Heart left ventricle (tissue), 16 donors: ENCODE data around the gene ACOT13. TPM values are rescaled to one million over a fixed set of nuclear protein-coding genes. Genes with fewer than 3 reads are reported as not detected.
A peak's percentile ranks its signal among the peaks of the same experiment; 100 is the strongest.

Source experiments
- ATAC-seq, 4 donors: fragments of 200-7000 bp; cut with Tn5 transposase; one replicate each; pipeline ENCODE4 v1.9.1; 2020 to 2022; ENCODE audit warnings: moderate library complexity in 4 of 4, mild to moderate bottlenecking in 3 of 4, moderate number of reproducible peaks in 1 of 4
- DNase-seq, 5 donors: peaks; one replicate each; pipeline ENCODE4 v3.0.0-alpha.2; 2020
- H3K27ac ChIP-seq, 12 donors: fragments of 200-600 bp; sonication (generic) in 4 of 12; one replicate each; pipeline versions ENCODE4 v1.5.0 to v1.8.0; 2016 to 2022; ENCODE audit warnings: mild to moderate bottlenecking in 2 of 12
- H3K27me3 ChIP-seq, 9 donors: fragments of 200-600 bp; sonication (generic) in 2 of 9; one replicate each; pipeline versions ENCODE4 v1.5.1 to v1.8.0; 2016 to 2022; ENCODE audit warnings: mild to moderate bottlenecking in 3 of 9
- H3K36me3 ChIP-seq, 9 donors: fragments of 200-600 bp; sonication (generic) in 2 of 9; one replicate each; pipeline versions ENCODE4 v1.5.0 to v1.8.0; 2018 to 2022; ENCODE audit warnings: mild to moderate bottlenecking in 2 of 9
- H3K4me1 ChIP-seq, 12 donors: fragments of 200-600 bp; sonication (generic) in 4 of 12; one replicate each; pipeline versions ENCODE4 v1.5.0 to v1.8.0; 2016 to 2022; ENCODE audit warnings: mild to moderate bottlenecking in 3 of 12
- H3K4me3 ChIP-seq, 12 donors: fragments of 200-600 bp; sonication (generic) in 4 of 12; one replicate each; pipeline versions ENCODE4 v1.5.0 to v1.8.0; 2017 to 2022; ENCODE audit warnings: mild to moderate bottlenecking in 9 of 12, moderate library complexity in 4 of 12
- H3K9me3 ChIP-seq, 12 donors: fragments of 200-600 bp; sonication (generic) in 4 of 12; one replicate each; pipeline versions ENCODE4 v1.5.0 to v1.8.0; 2016 to 2022; ENCODE audit warnings: mild to moderate bottlenecking in 1 of 12
- POLR2A ChIP-seq, 2 donors: fragments of 450-650 bp; IDR thresholded peaks; one replicate each; pipeline ENCODE4 v1.6.1; 2017; ENCODE audit warnings: antibody characterized with exemption in 2 of 2, mild to moderate bottlenecking in 2 of 2, moderate library complexity in 2 of 2
- WGBS, 4 donors: extraction: QIAGEN DNeasy Blood & Tissue Kit in 2 of 4; methylation state at CpG; one replicate each; pipeline versions ENCODE4 v1.1.5 to v1.1.7; 2013 to 2018; 5-methylcytosine and 5-hydroxymethylcytosine counted together
- intact Hi-C, 10 donors: fragments of 100-400 bp; cut with DNase I; formaldehyde crosslinking; loops; one replicate each; pipeline versions ENCODE4 v1.11.1 to v1.14.2; 2022
- long read RNA-seq, 3 donors: library from polyadenylated mRNA; unstranded; transcript quantifications; one replicate each; pipeline ENCODE4 v2.0.0, GENCODE V29; 2020 to 2021
- polyA plus RNA-seq, 2 donors: library from polyadenylated mRNA; stranded (reverse); fragments of 200-250 nt; gene quantifications; one replicate each; pipeline ENCODE4 v1.2.3, GENCODE V29; 2013
- total RNA-seq, 9 donors: library from RNA; depleted of rRNA in 2 of 9; stranded (reverse); fragments of >200 nt in 2 of 9; fragmentation: NEBNext Ultra II Directional in 3 of 9; extraction: Animal tissue kit (Norgen Biotek cat#: 25700) in 3 of 9; gene quantifications; one replicate each; pipeline versions ENCODE4 v1.1.0 to v1.2.4, GENCODE V29; 2016 to 2023
- TF ChIP-seq, protein P1 (sequence below), 12 donors: fragments of 200-600 bp; sonication (generic) in 4 of 12; IDR thresholded peaks; one replicate each; pipeline versions ENCODE4 v1.5.0 to v1.8.0; 2018 to 2022; ENCODE audit warnings: antibody characterized with exemption in 12 of 12, mild to moderate bottlenecking in 5 of 12
- donor health status: ischemic (EF 13 %, LVEDD 7.1; RV severe dilation, severe dysfunction).
- donor health status: healthy with polysubstance abuse.
- donor health status: DM: no; HTN: yes; CAD: no.
- donor health status: DM: no; HTN: no; CAD: no.
- donor health status: ischemic (EF 25% LVEDD 6.9; RV normal size, moderate dysfunction).
- donor health status: ischemic (EF 25% LVEDD 5.7; RV mildly dilated, moderate dysfunction).
- donor health status: healthy.
- donor health status: DM: yes; HTN: yes; CAD: no.
- donor health status: ischemic (EF 35%, LVEDD 5.7; RV mildly dilated, moderate dysfunction).
- donor health status: nonischemic (EF 11% LVEDD 7.7; RV severe dilation, severe dysfunction).
- donor health status: DM: yes; HTN: yes; CAD: no.
- donor health status: PGD.
- donor health status: ischemic (EF 29% LVEDD 5.4; RV normal size, mild dysfunction).
- donor health status: nonischemic (EF 23%, LVEDD 6.1; RV moderate dilation, normal function).

ACOT13 gene
- total RNA-seq (10 to 100 TPM; 28.1 to 62.7 (median 55.3) TPM), polyA plus RNA-seq (100 to 1,000 TPM in 1 of 2 donors, 10 to 100 TPM in 1; 21.6 to 160 TPM)
- long read RNA-seq, donor 1, full-length matches to known transcripts = 40 of 53 reads
- long read RNA-seq, donor 1, partial matches to known transcripts = 10 of 53 reads
- long read RNA-seq, donor 1, other reads (novel, unspliced or antisense) = 3 of 53 reads
- long read RNA-seq, donor 2, full-length matches to known transcripts = 47 of 52 reads
- long read RNA-seq, donor 2, partial matches to known transcripts = 3 of 52 reads
- long read RNA-seq, donor 2, other reads (novel, unspliced or antisense) = 2 of 52 reads
- long read RNA-seq, donor 3, full-length matches to known transcripts = 36 of 47 reads
- long read RNA-seq, donor 3, partial matches to known transcripts = 10 of 47 reads
- long read RNA-seq, donor 3, other reads (novel, unspliced or antisense) = 1 of 47 reads

DNA sequence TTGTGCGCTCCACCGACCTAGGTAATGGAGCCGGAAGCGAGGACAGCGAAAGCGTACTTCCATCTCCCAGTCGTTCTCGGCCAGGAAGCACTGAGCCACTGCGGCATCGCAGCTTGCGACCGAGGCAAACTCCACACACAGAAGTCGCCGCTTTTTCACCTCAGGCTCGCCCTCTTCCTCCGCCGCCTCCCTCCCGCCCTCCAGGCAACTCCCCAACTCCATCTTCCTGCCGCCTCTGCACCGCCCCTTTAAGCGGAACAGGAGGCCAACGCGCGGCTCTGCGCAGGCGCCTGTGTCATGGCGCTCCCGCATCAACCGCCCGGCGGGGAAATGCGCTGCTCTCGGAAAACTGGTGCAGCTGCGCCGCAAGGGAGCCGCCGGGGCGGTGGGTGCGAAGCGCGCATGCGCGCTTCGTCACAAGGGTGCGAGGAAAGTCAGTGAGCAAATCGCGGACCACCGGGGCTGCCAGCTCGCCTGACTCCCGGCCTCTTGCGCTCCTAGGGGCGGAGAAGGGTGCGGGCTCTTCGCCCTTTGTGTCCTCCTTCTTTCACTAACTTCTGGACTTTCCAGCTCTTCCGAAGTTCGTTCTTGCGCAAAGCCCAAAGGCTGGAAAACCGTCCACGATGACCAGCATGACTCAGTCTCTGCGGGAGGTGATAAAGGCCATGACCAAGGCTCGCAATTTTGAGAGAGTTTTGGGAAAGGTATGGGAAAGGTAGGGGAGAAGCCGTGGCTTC, at the start of gene ACOT13, which contains the start of gene TDP2:
ACOT13 (plus strand) TSS at position 437 of the 737 bp plus-strand sequence; CDS start at position 624, 187 bp downstream.
TDP2 (minus strand) TSS at position 259 of the 737 bp plus-strand sequence; CDS start at position 222, 37 bp downstream.
- Histone ChIP-seq H3K36me3 (peaks cover 0 to 32% (median 19%) of the 10 kb centered on the region in 9 donors), H3K27ac (peak within 1 kb of the TSS; percentile 77 to 96 (median 89)), H3K4me1 (peaks cover 0 to 40% (median 26%) of the 10 kb centered on the region in 12 donors), H3K27me3 (no peaks in the 10 kb centered on the region), H3K9me3 (peaks cover 0 to 11% (median 0%) of the 10 kb centered on the region in 12 donors), H3K4me3 (peak within 1 kb of the TSS; percentile 70 to 99 (median 83))
- TF ChIP-seq, protein P1, sequence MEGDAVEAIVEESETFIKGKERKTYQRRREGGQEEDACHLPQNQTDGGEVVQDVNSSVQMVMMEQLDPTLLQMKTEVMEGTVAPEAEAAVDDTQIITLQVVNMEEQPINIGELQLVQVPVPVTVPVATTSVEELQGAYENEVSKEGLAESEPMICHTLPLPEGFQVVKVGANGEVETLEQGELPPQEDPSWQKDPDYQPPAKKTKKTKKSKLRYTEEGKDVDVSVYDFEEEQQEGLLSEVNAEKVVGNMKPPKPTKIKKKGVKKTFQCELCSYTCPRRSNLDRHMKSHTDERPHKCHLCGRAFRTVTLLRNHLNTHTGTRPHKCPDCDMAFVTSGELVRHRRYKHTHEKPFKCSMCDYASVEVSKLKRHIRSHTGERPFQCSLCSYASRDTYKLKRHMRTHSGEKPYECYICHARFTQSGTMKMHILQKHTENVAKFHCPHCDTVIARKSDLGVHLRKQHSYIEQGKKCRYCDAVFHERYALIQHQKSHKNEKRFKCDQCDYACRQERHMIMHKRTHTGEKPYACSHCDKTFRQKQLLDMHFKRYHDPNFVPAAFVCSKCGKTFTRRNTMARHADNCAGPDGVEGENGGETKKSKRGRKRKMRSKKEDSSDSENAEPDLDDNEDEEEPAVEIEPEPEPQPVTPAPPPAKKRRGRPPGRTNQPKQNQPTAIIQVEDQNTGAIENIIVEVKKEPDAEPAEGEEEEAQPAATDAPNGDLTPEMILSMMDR (IDR thresholded peaks at IDR 0.05) = peak in 11 of 12 donors; percentile 31 to 72 (median 50)
- peak in 1 of 2 donors; percentile 75 for TF ChIP-seq POLR2A (IDR thresholded peaks at IDR 0.05)
- peak; percentile 96 to 99 (median 97) for DNase-seq
- WGBS, 4 donors = 0 to 1% (median 0%) methylated on average over 55 to 62 of the region's 62 CpGs
- peak; percentile 99 to 100 (median 100) for ATAC-seq
- intact Hi-C loops = loop anchor here in 7 of 10 donors (1.0 to 5.0 kb wide), 4 partner anchors 50 to 84 kb away; partner anchors contain the start of gene C6orf62 (in 3 of the 7)

- peaks cover 0 to 8% (median 0%) of the 10 kb centered on the region in 9 donors for H3K27me3 ChIP-seq
- H3K4me3 ChIP-seq = no peak overlapping the region
- WGBS, 4 donors = 90 to 92% (median 91%) methylated on average over 5 of the region's 5 CpGs
- no peaks in the 10 kb centered on the region for H3K36me3 ChIP-seq
- H3K9me3 ChIP-seq = no peaks in the 10 kb centered on the region
- TF ChIP-seq, protein P1 (IDR thresholded peaks at IDR 0.05) = no peak
- no peak for TF ChIP-seq POLR2A (IDR thresholded peaks at IDR 0.05)
- intact Hi-C loops = no loop called here
- H3K4me1 ChIP-seq = no peaks in the 10 kb centered on the region
- no peak for DNase-seq
- no peak for ATAC-seq
- no peak overlapping the region for H3K27ac ChIP-seq
Measured at GRCh38 chr6:24619661-24620060, 47.2 kb upstream of the ACOT13 start.

DNA sequence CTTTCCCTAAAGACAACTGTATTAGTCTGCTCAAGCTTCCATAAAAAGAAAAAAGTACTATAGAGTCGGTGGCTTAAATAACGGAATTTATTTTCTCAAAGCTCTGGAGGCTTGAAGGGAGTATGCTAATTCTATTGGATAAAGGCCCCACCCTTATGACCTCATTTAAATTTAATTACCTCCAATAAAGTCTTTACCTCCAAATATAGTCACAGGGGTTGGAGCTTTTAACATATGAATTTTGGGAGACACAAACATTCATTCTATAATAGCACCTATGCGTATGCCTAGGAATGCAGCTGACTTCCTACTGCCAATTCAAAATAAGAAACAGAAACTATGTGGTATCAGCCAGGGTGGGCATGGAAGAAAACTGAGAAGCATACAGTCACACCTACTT, 46.2 kb upstream of the ACOT13 start:
- H3K4me3 ChIP-seq = no peak overlapping the region
- H3K36me3 ChIP-seq = no peaks in the 10 kb centered on the region
- intact Hi-C loops = no loop called here
- DNase-seq (no peak), ATAC-seq (no peak)
- peaks cover 0 to 2% (median 0%) of the 10 kb centered on the region in 9 donors for H3K27me3 ChIP-seq
- H3K9me3 ChIP-seq = no peaks in the 10 kb centered on the region
- no peak for TF ChIP-seq POLR2A (IDR thresholded peaks at IDR 0.05)
- TF ChIP-seq, protein P1 (IDR thresholded peaks at IDR 0.05) = no peak
- no peak overlapping the region for H3K27ac ChIP-seq
- H3K4me1 ChIP-seq = no peaks in the 10 kb centered on the region
- 87 to 92% (median 89%) methylated on average over 3 of the region's 3 CpGs for WGBS, 4 donors
